ENCODE data around the gene CCSAP. TPM values are rescaled to one million over a fixed set of nuclear protein-coding genes. Genes with fewer than 3 reads are reported as not detected.

Gene CCSAP
- polyA plus RNA-seq, 4 donors: 0.89 to 4.5 (median 2.0) TPM

Other genes starting within 250 kb of the CCSAP start
- gene RAB4A, start 71.9 kb downstream of the CCSAP start, polyA plus RNA-seq: 10 to 100 TPM; 30.0 to 63.9 (median 34.7) TPM
- 10 to 100 TPM in 3 of 4 donors, under 1 TPM in 1; 0.33 to 37.3 (median 26.6) TPM for gene ACTA1, start 91.0 kb upstream of the CCSAP start, polyA plus RNA-seq
- 10 to 100 TPM in 2 of 4 donors, 1 to 10 TPM in 2; 7.4 to 33.8 (median 11.7) TPM for gene NUP133, start 165.3 kb upstream of the CCSAP start, polyA plus RNA-seq
- gene ABCB10, start 215.7 kb upstream of the CCSAP start, polyA plus RNA-seq: 10 to 100 TPM in 3 of 4 donors, 1 to 10 TPM in 1; 7.8 to 31.9 (median 11.3) TPM